Measurements from ENCODE around the gene ACSL4. TPM values are rescaled to one million over a fixed set of nuclear protein-coding genes. Genes with fewer than 3 reads are reported as not detected.

ACSL4 gene
- total and polyA plus RNA-seq, 2 donors = 19.7 to 52.4 TPM

GRCh38 chrX:109714340-109714958 lies 18.6 kb downstream of the ACSL4 start:
- Histone ChIP-seq H3K4me3 (ENCODE audit: low read depth, low read length) (no peak overlapping the region), H3K36me3 (ENCODE audit: insufficient read depth) (no peaks in the 10 kb centered on the region), H3K4me1 (ENCODE audit: insufficient read depth) (no peaks in the 10 kb centered on the region), H3K27ac (ENCODE audit: low read depth) (no peak overlapping the region)
- 22% methylated on average over 1 of the region's 1 CpG for WGBS
- DNase-seq (ENCODE audit: extremely low spot score) = no peak

- H3K4me1 ChIP-seq (ENCODE audit: insufficient read depth) = no peaks in the 10 kb centered on the region
- H3K27ac ChIP-seq (ENCODE audit: low read depth) = no peak overlapping the region
- WGBS = 63% methylated on average over 2 of the region's 2 CpGs
- no peaks in the 10 kb centered on the region for H3K36me3 ChIP-seq (ENCODE audit: insufficient read depth)
- no peak for DNase-seq (ENCODE audit: extremely low spot score)
- no peak overlapping the region for H3K4me3 ChIP-seq (ENCODE audit: low read depth, low read length)
Observed at GRCh38 chrX:109710181-109710580, 22.9 kb downstream of the ACSL4 start.

GRCh38 chrX:109709129-109709631 lies 23.9 kb downstream of the ACSL4 start:
- Histone ChIP-seq H3K27ac (ENCODE audit: low read depth) (no peak overlapping the region), H3K4me3 (ENCODE audit: low read depth, low read length) (no peak overlapping the region), H3K4me1 (ENCODE audit: insufficient read depth) (no peaks in the 10 kb centered on the region), H3K36me3 (ENCODE audit: insufficient read depth) (no peaks in the 10 kb centered on the region)
- DNase-seq (ENCODE audit: extremely low spot score) = no peak
- 56% methylated on average over 3 of the region's 3 CpGs for WGBS

GRCh38 chrX:109707720-109708119 lies 25.3 kb downstream of the ACSL4 start:
- 85% methylated on average over 4 of the region's 4 CpGs for WGBS

GRCh38 chrX:109707319-109707718 lies 25.7 kb downstream of the ACSL4 start:
- no peak for DNase-seq (ENCODE audit: extremely low spot score)
- no peak overlapping the region for H3K27ac ChIP-seq (ENCODE audit: low read depth)
- 67% methylated on average over 5 of the region's 5 CpGs for WGBS
- H3K4me3 ChIP-seq (ENCODE audit: low read depth, low read length) = no peak overlapping the region
- no peaks in the 10 kb centered on the region for H3K4me1 ChIP-seq (ENCODE audit: insufficient read depth)
- no peaks in the 10 kb centered on the region for H3K36me3 ChIP-seq (ENCODE audit: insufficient read depth)

More at GRCh38 chrX:109707720-109708119, 25.3 kb downstream of the ACSL4 start:
- Histone ChIP-seq H3K27ac (ENCODE audit: low read depth) (no peak overlapping the region), H3K4me1 (ENCODE audit: insufficient read depth) (no peaks in the 10 kb centered on the region), H3K4me3 (ENCODE audit: low read depth, low read length) (no peak overlapping the region), H3K36me3 (ENCODE audit: insufficient read depth) (no peaks in the 10 kb centered on the region)
- no peak for DNase-seq (ENCODE audit: extremely low spot score)

- H3K36me3 ChIP-seq (ENCODE audit: insufficient read depth) = no peaks in the 10 kb centered on the region
- no peak overlapping the region for H3K27ac ChIP-seq (ENCODE audit: low read depth)
- no peak for DNase-seq (ENCODE audit: extremely low spot score)
- H3K4me1 ChIP-seq (ENCODE audit: insufficient read depth) = no peaks in the 10 kb centered on the region
- H3K4me3 ChIP-seq (ENCODE audit: low read depth, low read length) = no peak overlapping the region
Observed at GRCh38 chrX:109704563-109704962, 28.5 kb downstream of the ACSL4 start.

- Histone ChIP-seq H3K27ac (ENCODE audit: low read depth) (no peak overlapping the region), H3K36me3 (ENCODE audit: insufficient read depth) (no peaks in the 10 kb centered on the region), H3K4me3 (ENCODE audit: low read depth, low read length) (no peak overlapping the region), H3K4me1 (ENCODE audit: insufficient read depth) (no peaks in the 10 kb centered on the region)
- no peak for DNase-seq (ENCODE audit: extremely low spot score)
- WGBS = 65% methylated on average over 2 of the region's 2 CpGs
Observed at GRCh38 chrX:109697855-109698254, 35.2 kb downstream of the ACSL4 start.

- DNase-seq (ENCODE audit: extremely low spot score) = no peak
- Histone ChIP-seq H3K4me3 (ENCODE audit: low read depth, low read length) (no peak overlapping the region), H3K4me1 (ENCODE audit: insufficient read depth) (no peaks in the 10 kb centered on the region), H3K36me3 (ENCODE audit: insufficient read depth) (no peaks in the 10 kb centered on the region), H3K27ac (ENCODE audit: low read depth) (no peak overlapping the region)
- WGBS = 88% methylated on average over 4 of the region's 4 CpGs
Observed at GRCh38 chrX:109696146-109696740, 36.8 kb downstream of the ACSL4 start.

GRCh38 chrX:109695637-109696036 lies 37.4 kb downstream of the ACSL4 start:
- Histone ChIP-seq H3K4me3 (ENCODE audit: low read depth, low read length) (no peak overlapping the region), H3K4me1 (ENCODE audit: insufficient read depth) (no peaks in the 10 kb centered on the region), H3K27ac (ENCODE audit: low read depth) (no peak overlapping the region), H3K36me3 (ENCODE audit: insufficient read depth) (no peaks in the 10 kb centered on the region)
- DNase-seq (ENCODE audit: extremely low spot score) = no peak
- WGBS = 94% methylated on average over 3 of the region's 3 CpGs

GRCh38 chrX:109691752-109692151 lies 41.3 kb downstream of the ACSL4 start:
- Histone ChIP-seq H3K36me3 (ENCODE audit: insufficient read depth) (no peaks in the 10 kb centered on the region), H3K27ac (ENCODE audit: low read depth) (no peak overlapping the region), H3K4me1 (ENCODE audit: insufficient read depth) (no peaks in the 10 kb centered on the region), H3K4me3 (ENCODE audit: low read depth, low read length) (no peak overlapping the region)
- DNase-seq (ENCODE audit: extremely low spot score) = no peak
- WGBS = 87% methylated on average over 2 of the region's 2 CpGs

- 62% methylated on average over 1 of the region's 1 CpG for WGBS
- H3K36me3 ChIP-seq (ENCODE audit: insufficient read depth) = no peaks in the 10 kb centered on the region
- no peak overlapping the region for H3K27ac ChIP-seq (ENCODE audit: low read depth)
- H3K4me3 ChIP-seq (ENCODE audit: low read depth, low read length) = no peak overlapping the region
- DNase-seq (ENCODE audit: extremely low spot score) = no peak
- H3K4me1 ChIP-seq (ENCODE audit: insufficient read depth) = no peaks in the 10 kb centered on the region
Observed at GRCh38 chrX:109691277-109691676, 41.8 kb downstream of the ACSL4 start.

- Histone ChIP-seq H3K4me1 (ENCODE audit: insufficient read depth) (no peaks in the 10 kb centered on the region), H3K36me3 (ENCODE audit: insufficient read depth) (no peaks in the 10 kb centered on the region), H3K27ac (ENCODE audit: low read depth) (no peak overlapping the region), H3K4me3 (ENCODE audit: low read depth, low read length) (no peak overlapping the region)
- WGBS = 97% methylated on average over 1 of the region's 1 CpG
- no peak for DNase-seq (ENCODE audit: extremely low spot score)
Observed at GRCh38 chrX:109687903-109688302, 45.2 kb downstream of the ACSL4 start.

GRCh38 chrX:109685656-109686078 lies 47.4 kb downstream of the ACSL4 start:
- Histone ChIP-seq H3K4me1 (ENCODE audit: insufficient read depth) (no peaks in the 10 kb centered on the region), H3K36me3 (ENCODE audit: insufficient read depth) (no peaks in the 10 kb centered on the region), H3K27ac (ENCODE audit: low read depth) (no peak overlapping the region), H3K4me3 (ENCODE audit: low read depth, low read length) (no peak overlapping the region)
- WGBS = 88% methylated on average over 2 of the region's 2 CpGs
- no peak for DNase-seq (ENCODE audit: extremely low spot score)

- Histone ChIP-seq H3K36me3 (ENCODE audit: insufficient read depth) (no peaks in the 10 kb centered on the region), H3K4me3 (ENCODE audit: low read depth, low read length) (no peak overlapping the region), H3K4me1 (ENCODE audit: insufficient read depth) (no peaks in the 10 kb centered on the region), H3K27ac (ENCODE audit: low read depth) (no peak overlapping the region)
- DNase-seq (ENCODE audit: extremely low spot score) = no peak
- WGBS = 77% methylated on average over 1 of the region's 1 CpG
Observed at GRCh38 chrX:109684136-109684535, 48.9 kb downstream of the ACSL4 start.
